ENCODE results near the gene MYO1G. TPM values are rescaled to one million over a fixed set of nuclear protein-coding genes. Genes with fewer than 3 reads are reported as not detected.
A peak's percentile ranks its signal among the peaks of the same experiment; 100 is the strongest.

The MYO1G gene
- total RNA-seq, 1 donor, result 0.09 TPM

- TF ChIP-seq CTCF (IDR thresholded peaks at IDR 0.05; ENCODE audit: insufficient read depth, low read length), result no peak
- no peak overlapping the region for H3K4me3 ChIP-seq (ENCODE audit: low read depth, low read length)
- no peak for DNase-seq (ENCODE audit: low read depth)
Observed at GRCh38 chr7:44981035-44981706, 2.4 kb upstream of the MYO1G start.

GRCh38 chr7:44980393-44981034, 1.7 kb upstream of the MYO1G start:
- TF ChIP-seq CTCF (IDR thresholded peaks at IDR 0.05; ENCODE audit: insufficient read depth, low read length), result no peak
- H3K4me3 ChIP-seq (ENCODE audit: low read depth, low read length), result no peak overlapping the region
- peak; percentile 77 for DNase-seq (ENCODE audit: low read depth)

- peak; percentile 30 for DNase-seq (ENCODE audit: low read depth)
- TF ChIP-seq CTCF (IDR thresholded peaks at IDR 0.05; ENCODE audit: insufficient read depth, low read length), result no peak
- no peak overlapping the region for H3K4me3 ChIP-seq (ENCODE audit: low read depth, low read length)
Observed at GRCh38 chr7:44979481-44980392, 922 bp upstream of the MYO1G start.

GRCh38 chr7:44977959-44978335, 868 bp downstream of the MYO1G start:
- no peak for TF ChIP-seq CTCF (IDR thresholded peaks at IDR 0.05; ENCODE audit: insufficient read depth, low read length)
- no peak overlapping the region for H3K4me3 ChIP-seq (ENCODE audit: low read depth, low read length)
- no peak for DNase-seq (ENCODE audit: low read depth)

GRCh38 chr7:44977304-44977958, 1.4 kb downstream of the MYO1G start:
- DNase-seq (ENCODE audit: low read depth), result no peak
- no peak for TF ChIP-seq CTCF (IDR thresholded peaks at IDR 0.05; ENCODE audit: insufficient read depth, low read length)
- H3K4me3 ChIP-seq (ENCODE audit: low read depth, low read length), result no peak overlapping the region

- H3K4me3 ChIP-seq (ENCODE audit: low read depth, low read length), result no peak overlapping the region
- DNase-seq (ENCODE audit: low read depth), result no peak
- no peak for TF ChIP-seq CTCF (IDR thresholded peaks at IDR 0.05; ENCODE audit: insufficient read depth, low read length)
Observed at GRCh38 chr7:44976746-44977196, 2.0 kb downstream of the MYO1G start.
